HuH-7.5 (cell line): Measurements from ENCODE around the gene MAPT.
"Not testable (repeated sequence)": the region's sequence is repeated elsewhere in the genome, so short reads cannot be mapped to it uniquely, and the experiment has no call there.

Experiments
- DNase-seq: peaks from one replicate; pipeline ENCODE4 v3.0.0; 2011; ENCODE audit warnings: low spot score

MAPT gene

DNA sequence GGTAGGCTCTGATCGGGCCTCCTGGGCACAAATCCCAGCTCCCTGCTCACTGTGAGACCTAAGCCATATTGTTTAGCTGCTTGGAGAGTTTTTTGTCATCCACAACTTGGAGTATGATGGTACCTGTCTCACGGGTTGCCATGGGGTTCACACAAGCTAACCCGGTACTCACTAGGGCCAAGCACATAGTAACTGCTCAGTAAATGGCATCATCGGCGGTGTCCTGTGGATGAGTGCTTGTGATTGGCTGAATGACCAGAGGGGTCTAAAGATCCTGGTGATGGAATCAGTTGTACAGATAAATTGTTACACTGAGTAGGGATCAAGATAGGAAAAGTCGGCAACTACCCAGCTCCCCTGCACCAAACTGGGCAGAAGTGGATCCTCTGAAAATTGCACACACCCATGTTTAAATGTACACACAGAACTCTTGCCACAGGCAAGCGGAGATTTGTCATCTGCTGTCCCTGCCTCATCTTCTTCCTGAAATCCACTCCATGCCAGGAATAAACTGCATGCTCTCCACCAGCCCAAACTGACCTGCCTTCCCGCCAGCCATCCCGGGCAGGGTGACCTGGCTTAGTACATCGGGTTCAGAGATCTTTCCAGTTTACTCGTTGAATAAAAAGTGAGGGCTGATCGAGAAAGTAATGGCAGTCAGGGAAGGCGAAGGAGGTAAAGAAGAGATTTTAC, 6.5 kb downstream of the MAPT start:
- no peak for DNase-seq

DNA sequence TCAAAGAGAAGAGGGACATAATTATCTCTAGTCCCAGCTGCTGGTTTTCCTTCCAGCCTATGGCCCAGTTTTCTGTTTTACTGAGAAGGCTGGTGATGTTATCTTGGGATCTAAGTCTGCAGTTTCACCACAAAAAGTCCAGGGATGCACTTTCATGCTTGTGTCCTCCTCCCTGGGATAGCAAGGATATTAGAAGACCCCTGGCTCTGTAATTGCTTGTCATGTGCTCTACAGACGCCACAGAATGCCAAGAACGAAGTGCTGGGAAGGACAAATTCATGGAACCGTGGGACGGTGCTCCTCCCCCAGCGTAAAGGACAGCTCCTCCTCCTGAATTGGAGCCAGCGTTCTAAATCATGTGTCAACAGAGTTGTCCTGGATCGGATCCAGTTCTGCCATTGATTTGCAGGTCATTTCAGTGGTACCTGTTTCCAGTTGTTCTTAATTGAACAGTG, 8.6 kb downstream of the MAPT start:
- DNase-seq = no peak

DNA sequence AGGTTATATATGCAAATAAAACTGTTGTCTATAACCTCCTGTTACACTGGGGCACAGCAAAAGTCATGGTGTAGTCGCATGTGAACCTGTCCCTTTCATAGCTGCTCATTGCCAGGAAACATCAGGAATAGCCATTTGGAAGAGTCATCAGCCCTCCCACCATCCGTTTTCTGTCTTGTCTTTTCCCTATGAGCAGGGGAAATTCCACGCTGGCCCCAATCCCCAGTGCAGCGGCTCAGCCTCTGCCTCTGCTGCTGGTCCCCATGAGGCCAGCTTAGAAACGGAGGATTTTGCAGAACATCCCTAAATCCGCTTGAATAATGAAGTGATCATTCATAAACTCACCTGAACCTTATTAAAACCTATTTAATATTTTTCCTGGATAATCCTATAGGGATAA, 10.5 kb downstream of the MAPT start:
- no peak for DNase-seq

DNA sequence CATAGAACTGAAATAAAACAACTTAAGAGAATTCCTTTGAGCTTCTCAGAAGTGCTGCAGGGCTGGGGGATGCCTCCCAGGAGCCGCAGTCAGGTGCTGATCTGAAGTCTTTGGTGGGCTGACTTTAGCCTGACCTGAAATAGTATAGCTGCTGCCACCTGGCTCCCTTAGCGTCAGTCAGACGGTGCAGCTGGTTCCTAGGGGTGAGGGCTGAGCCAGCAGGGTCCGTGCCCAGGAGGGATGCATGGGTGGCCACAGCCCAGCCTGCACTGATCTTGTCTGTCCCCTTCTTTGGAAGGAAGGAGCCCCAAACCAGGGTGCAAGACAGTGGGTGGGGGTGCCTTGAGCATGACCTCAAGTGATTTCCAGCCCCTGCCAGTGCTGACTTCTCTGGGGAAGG, 11.5 kb downstream of the MAPT start:
- DNase-seq = no peak

DNA sequence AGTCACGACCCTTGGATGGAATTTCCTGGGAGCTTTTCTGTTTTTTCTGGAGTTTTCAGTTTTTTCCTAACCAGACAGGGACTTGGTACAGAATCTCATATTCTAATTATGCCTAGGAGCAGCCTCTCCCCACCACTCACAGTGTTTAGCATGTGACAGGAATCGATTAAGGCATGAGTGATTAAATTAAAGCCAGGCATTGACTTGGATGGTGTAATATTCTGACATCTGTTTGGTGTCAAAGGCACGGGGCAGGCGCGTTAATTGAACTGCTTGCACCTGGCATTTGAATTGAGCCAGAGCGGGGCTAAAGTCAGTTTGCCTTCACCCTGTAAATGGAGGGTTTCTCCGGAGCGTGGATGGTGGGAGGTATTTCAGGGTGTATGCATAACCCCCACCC, 11.9 kb downstream of the MAPT start:
- DNase-seq = no peak

DNA sequence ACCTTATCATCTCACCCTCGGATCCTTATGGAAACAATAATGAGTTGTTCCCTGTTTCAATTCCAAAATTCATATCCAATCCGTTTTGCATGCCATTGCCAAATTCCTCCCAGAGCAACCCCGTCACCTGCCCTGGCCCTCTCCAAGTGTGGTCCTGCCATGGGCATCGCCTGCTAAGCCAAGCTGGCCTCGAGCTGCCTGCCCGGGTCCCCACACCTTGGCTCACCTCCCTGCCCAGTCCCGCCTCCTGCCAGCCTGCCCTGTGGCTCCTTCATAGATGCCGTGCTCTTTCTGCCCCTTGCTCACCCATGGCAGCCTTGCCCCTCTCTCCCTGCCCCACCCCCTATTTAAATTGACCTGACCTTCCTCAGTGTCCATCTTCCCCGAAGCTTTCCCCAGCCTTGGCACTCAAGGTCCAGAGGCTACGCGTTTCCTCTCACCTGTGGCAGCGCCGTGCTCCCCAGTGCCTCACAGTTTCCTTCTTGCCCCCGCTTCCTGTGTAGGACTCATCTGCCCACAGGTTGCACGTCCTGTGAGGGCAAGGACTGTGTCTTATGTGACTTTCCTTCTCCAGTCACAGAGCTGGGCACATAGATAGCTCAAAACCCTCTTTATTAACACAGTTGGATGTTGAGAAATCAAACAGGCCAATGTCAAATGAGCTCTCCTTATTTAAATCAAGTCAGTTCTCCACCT, 12.7 kb downstream of the MAPT start:
- DNase-seq = no peak

DNA sequence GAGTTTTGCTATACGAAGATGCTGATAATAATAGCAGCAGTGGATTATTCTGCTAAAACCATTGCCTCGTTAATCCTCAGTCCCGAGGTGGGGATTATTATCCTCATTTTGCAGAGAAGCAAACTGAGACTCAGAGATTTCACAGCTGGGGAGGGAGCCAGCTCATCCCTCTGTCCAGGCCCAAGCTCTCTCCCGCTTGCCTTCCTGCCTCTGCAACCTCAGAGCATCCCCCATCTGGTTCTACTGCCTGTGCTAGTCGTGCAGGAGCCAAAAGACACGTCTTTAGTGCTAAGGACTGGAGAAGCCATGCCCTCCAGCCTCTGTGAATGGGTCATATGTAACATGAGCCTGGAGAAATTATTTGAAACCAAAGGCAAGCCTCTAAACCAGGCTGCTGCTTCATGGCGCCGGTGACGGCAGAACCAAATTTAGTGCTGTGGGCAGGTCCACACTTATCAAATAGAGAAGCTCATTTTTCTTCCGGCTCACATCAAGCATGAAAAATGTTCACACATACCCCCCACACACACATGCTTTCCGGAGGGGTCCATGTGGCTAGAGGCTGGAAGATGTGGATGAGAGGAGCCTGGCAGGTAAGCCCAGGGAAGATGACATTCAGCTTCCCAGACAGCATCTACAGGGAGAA, 13.5 kb downstream of the MAPT start:
- no peak for DNase-seq

DNA sequence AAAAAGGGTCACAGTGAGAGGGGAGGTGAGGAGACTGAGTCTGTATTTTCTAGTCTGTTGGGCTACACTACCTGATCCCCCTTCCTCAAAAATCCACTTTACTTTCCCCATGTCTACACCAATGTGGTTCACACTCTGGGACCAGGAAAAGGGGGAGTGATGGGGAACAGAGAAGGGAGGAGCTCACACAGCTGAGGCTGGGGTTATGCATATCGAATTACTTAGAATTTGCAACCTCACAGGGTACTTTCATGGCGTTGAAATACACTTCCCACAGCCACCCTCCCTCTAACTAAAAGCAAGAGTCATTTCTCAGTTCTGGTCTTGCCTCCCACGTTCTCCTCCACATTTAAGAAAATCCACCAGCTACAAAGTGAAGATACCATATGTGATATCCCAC, 14.1 kb downstream of the MAPT start:
- no peak for DNase-seq

DNA sequence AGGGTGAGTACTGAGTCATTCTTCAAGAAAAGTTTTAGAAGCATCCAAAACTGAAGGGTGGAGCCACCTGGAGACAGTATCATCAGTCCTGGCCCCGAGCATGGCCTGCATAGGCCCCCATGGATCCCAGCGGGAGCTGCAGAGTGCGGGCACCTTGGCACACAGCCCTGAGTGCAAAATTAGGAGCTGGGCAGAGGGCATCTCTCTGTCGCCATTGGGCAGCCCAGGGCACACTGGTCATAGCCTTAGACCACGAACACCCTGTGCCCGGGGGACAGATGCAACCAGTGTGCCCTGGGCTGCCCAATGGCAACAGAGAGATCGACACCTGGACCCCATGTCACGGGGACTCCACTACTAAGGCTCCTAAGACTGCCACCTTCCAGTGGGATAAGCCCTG, 14.6 kb downstream of the MAPT start:
- no peak for DNase-seq

DNA sequence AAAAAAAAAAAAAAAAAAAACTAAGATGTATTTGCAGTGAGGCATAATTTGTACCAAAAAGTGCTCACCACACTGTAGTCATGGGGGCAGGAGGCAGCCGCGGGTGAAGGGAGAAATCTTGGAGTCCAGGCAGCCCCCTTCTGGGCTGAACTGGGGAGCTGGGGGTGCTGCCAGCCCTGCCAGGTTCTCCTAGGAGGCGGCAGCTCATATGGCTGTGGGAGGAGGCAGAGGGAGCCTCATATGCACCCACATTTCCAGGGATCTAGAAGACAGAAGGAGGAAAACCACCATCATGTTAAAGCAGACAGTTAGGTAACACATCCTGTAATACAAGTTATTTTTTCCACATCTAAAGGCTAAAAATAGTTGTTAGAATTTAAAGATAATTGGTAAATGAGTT, 16.3 kb downstream of the MAPT start:
- no peak for DNase-seq

DNA sequence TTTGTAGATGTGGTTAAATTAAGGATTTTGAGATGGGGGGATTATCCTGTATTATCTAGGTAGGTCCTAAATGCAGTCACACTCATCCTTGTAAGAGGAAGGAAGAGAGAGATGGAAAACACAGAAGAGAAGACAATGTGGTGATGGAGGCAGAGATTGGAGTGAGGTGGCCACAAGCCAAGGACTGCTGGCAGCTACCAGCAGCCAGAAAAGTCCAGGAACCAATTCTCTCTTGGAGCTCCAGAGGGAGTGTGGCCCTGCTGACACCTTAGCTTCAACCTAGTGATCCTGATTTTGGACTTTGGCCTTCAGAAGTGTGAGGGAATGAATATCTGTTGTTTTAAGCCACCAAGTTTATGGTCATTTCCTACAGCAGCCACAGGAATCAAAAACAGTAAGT, 18.0 kb downstream of the MAPT start:
- no peak for DNase-seq

DNA sequence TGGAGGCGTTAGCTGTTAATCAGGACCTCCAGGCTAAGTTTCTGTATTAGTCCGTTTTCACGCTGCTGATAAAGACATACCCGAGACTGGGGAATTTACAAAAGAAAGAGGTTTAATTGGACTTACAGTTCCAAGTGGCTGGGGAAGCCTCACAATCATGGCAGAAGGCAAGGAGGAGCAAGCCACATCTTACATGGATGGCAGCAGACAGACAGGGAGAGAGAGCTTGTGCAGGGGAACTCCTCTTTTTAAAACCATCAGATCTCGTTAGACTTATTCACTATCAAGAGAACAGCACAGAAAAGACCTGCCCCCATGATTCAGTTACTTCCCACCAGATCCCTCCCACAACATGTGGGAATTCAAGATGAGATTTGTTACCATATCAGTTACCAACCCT, 18.7 kb downstream of the MAPT start:
- DNase-seq = not testable (repeated sequence)

DNA sequence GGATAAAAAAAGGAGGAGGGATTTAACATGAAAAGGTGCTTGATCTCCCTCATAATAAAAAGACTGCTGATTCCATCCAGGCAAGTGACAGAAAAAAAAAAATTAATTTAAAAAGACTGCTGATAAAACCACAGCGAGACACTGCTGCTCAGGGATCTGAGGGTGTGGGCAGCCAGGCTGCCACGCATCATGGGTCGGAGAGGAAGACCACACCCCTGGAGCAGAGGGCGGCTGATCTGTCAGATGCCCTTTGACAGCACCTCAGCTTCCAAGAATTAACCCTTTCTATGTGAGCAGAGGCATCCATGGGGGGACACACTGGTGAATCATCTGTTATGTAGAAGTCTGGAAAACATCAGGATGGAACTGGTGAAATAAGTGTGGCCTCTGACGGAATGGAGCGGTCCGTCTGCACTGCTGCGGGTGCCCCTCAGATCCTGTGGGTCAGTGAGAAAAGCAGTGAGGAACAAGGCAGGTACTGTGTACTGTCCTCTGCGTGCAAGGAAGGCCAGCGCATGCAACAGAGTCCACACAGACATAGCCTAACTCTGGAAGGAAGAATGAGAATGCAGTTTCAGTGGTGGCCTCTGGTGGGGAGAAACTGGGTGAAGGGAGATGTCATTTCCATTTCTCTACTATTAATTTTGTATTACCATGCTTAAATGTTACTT, 19.8 kb downstream of the MAPT start:
- no peak for DNase-seq

DNA sequence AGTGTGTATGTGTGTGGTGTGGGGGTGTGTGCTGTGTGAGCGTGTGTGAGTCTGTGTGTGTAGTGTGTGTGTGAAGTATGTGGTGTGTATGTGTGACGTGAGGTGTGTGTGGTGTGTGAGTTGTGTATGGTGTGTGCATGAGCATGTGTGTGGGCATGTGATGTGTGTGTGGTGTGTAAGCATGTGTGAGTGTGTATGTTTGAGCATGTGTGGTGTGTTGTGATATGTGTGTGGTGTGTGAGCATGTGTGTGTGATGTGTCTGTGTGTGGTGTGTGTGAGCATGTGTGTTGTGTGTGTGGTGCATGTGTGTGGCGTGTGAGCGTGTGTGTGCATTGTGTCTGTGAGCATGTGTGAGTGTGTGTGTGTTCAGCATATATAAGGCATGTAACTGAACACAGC, 20.9 kb downstream of the MAPT start:
- no peak for DNase-seq

DNA sequence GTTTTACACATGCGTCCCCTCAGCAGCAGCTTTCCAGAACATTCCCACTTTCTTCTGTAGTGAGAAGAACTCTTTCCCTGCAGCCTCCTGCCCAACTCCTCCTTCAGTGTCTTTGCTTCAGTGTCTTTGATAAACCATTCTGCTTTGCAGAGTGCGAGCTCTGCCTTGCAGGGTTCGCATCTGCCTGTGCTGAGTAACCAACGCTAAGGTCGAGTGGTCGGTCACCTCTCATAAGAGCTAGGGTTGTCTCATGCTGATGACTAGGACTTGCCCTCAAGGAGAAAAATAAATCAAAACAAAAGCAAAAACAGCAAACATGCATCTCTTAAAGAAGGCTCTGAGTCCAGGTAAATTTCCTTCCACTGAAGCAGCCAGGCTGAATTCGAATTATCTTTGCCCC, 22.7 kb downstream of the MAPT start:
- DNase-seq = no peak

DNA sequence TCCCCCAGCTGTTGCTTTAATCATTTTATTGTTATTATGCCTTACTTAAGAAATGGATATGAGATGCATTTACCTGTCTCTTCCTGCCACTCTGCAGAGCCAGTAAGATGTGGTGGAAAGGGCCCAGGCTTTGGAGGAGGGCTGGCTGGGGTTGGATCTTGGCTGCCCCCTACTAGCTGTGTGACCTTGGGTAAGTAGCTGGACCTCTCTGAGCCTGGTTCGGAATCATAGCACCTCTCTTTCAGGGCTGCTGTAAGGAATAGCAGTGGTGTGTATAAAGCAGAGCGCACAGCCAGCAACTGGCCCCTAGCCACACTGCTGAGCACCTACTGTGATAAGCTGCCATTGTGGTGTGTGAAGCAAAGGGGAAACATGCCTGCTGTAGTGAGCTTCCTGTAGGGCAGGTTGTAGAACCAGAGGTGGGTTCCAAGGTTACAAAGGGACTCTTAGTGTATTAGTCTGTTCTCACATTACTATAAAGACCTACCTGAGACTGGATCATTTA, 23.9 kb downstream of the MAPT start:
- no peak for DNase-seq

DNA sequence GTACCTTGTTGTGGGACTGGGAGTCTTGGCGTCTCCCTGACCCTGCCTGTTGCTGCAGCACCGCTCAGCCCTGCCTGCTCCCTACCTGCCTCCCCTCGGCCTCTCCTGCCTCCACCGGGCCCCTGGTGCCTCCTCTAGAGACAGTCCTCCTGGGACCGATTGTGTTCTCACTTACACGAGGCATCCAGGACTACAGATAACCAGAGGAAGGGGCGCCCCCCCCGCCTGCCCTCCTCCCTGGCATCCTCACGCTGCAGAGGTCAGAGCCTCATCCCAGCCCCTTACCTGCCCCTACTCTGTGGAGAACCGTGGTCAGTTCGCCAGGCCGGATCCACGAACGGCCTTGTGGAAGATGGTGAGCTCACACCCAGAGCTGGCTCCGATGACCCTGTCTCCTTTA, 24.8 kb downstream of the MAPT start:
- DNase-seq = no peak

DNA sequence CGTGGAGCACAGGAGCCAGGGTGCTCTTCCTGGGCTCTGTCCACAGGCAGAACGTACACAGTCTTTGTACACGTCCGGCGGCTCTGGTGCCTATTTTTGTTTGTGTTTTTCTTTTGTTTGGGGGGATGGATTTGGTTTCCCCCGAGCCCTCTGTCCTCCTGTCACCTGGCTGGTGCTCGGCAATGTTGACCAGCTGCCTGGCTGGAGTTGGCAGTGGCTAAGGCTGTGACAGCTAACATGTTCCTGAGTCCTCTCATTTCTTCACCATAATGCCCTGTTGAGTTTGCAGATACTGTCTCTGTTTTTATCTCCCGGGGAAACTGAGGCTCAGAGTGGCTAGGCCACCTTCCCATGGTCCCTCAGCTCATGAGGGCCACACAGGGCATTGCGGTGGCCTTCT, 25.7 kb downstream of the MAPT start:
- DNase-seq = no peak

DNA sequence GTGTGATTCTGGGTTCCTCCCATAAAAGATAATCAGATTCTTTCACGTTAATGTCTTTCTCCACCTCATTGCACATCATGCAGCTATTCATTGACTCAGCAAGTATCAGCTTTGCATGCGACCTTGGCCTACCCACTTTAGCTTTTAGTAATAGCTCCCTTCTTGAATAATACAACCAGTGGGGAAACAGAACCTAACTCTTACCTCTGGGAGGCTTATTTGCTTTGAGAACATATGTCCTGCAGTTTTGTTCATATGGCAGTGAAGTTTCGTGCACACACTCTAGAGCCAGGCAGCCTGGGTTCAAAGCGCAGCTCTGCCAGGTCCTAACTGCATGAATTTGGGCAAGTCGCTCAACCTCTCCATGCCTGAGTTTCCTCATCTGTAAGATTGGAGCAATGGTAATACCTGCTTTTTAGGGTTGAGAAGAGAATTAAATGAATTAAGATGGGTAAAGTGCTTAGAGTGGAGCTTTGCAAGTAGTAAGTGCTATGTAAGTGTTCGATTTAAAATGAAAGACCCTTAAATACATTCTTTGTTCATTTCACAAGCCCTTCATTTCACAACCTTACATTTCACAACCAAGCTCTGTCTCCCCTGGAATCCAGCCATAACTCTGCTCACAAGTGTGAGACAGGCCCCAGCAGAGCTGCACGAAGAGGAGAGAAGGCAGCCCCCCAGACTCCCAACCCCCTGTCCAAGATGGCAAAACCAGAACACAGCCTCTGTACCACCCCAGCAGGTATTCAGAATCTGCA, 29.3 kb downstream of the MAPT start:
- no peak for DNase-seq

DNA sequence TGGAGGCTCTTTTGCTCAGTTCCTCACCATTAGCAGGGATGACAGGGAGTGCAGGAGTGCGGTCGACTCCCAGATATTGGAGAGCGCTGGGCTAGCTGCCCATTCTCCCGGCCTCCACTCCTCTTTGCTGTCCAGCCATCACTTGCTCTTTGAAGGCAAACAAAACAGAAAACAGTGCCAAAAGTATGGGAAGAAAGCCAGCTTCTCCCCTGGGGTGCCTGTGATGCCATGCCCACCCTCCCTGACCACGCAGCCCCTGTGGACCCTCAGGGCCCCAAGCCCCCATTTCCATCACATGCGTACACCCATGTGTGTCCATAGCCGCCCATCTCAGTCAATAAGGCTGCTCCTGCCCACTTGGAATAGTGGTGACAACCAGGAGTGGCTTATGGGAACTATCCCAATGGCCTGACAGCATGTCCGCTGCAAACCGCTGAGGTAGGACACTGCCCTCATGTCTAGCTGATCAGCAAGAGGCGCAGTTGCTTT, 30.0 kb downstream of the MAPT start:
- no peak for DNase-seq

DNA sequence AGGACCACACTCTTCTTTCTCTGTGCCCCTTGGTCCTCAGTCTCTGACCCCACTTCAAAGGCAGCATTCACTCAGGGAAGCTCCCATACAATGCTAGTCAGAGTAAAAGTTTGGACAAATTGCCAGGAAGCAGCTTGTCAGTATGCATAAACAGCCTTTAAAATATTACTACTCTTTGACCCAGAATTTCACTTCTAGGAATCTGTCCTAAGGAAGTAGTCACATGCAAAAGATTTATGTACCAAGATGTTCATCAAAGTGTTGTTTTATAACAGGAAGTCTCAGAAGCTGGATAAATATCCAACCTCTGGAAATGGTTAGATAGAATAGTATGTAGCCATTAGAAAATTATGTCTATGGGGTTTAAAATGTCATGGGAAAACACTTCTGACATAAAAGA, 31.0 kb downstream of the MAPT start:
- no peak for DNase-seq

DNA sequence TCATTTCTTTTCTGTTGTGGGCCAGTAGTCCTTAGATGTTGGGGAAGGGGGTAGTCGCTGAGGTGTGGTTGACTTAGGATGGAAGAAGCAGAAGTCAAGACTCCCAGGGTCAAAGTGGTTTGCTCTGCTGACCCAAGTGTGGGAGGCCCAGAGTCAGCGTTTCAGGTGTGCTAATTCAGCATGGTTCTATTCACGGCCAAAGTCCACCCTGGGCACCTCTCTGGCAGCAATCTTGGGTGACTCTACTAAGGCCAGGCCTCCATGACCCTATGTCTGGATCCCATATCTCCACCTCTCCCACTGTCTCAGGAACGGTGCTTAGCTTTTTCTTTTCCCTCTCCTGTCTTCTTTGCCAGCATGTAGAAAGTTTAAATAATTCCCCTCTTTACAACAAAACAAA, 32.9 kb downstream of the MAPT start:
- no peak for DNase-seq
